PFSK-1 (cell line): ENCODE results near the gene SP6.
A peak's percentile ranks its signal among the peaks of the same experiment; 100 is the strongest.

Experiments
- FOXP2 ChIP-seq: optimal IDR thresholded peaks from 2 replicates; pipeline ENCODE3; 2011; ENCODE audit warnings: borderline replicate concordance, control low read depth, inconsistent platforms; ENCODE audit not compliant: insufficient read depth; ENCODE audit errors: extremely low read length, extremely low read depth
- POLR2AphosphoS5 ChIP-seq: IDR thresholded peaks from 2 replicates; pipeline ENCODE4 v1.6.1; 2012; ENCODE audit warnings: low read depth, mild to moderate bottlenecking, control low read depth, low read length, moderate library complexity
- SIN3A ChIP-seq: IDR thresholded peaks from 2 replicates; pipeline ENCODE4 v1.6.1; 2012; ENCODE audit warnings: mild to moderate bottlenecking, low read length, moderate library complexity, borderline replicate concordance; ENCODE audit not compliant: insufficient read depth
- TAF1 ChIP-seq: IDR thresholded peaks from 2 replicates; pipeline ENCODE4 v1.6.1; 2012; ENCODE audit warnings: low read length, control low read depth, borderline replicate concordance; ENCODE audit not compliant: insufficient read depth
- TF ChIP-seq, protein P1 (sequence below), 2 experiments: IDR thresholded peaks; 2 replicates each; pipeline versions ENCODE4 v1.6.1 to v1.8.0; 2011 to 2012; ENCODE audit warnings: low read depth in 2 of 2, low read length in 2 of 2, control low read depth in 1 of 2, inconsistent platforms in 1 of 2, mild to moderate bottlenecking in 1 of 2, moderate library complexity in 1 of 2; ENCODE audit not compliant: insufficient read depth in 1 of 2

DNA sequence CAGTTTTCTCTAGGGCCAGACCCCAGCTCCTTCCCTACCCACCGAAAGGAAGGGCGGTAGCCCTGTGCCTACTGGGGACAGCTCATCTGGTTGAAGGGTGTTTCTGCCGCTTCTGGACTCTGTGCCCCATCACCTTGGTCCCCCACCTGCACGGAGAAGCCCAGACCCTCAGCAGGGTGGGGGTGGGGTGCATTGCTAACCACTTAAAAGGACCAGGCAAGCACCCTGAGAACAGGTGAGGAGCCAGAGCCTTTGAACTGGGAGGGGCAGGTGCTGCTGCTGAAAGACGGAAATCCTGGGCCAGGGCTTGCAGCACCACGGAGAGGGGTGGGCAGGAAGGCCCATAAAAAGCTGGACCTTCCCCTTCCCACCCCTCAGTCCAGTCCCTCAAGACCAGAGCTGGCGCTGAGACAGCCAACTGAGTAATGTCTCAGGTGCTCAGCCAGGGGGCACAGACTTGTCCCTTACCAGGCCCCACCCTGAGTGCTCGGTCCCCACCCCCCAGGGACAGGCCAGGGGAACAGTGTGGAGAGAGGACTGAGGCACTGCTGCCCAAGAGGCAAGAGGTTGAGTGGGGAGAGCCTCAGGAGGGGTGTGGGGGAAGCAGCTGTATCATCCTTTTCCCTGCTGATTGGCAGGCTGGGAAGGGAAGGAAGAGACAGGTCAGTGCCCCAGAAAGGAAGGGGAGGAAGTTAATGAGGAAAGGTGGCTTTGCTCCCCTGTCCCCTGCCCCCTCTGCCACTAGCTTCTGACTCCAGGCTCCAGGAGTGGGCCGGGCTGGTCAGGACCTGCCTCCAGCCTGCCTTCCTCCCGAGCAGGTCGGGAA is 34.2 kb upstream of the SP6 start:
- TF ChIP-seq POLR2AphosphoS5 (no peak), TAF1 (no peak), SIN3A (no peak), FOXP2 (no peak)
- TF ChIP-seq, protein P1, sequence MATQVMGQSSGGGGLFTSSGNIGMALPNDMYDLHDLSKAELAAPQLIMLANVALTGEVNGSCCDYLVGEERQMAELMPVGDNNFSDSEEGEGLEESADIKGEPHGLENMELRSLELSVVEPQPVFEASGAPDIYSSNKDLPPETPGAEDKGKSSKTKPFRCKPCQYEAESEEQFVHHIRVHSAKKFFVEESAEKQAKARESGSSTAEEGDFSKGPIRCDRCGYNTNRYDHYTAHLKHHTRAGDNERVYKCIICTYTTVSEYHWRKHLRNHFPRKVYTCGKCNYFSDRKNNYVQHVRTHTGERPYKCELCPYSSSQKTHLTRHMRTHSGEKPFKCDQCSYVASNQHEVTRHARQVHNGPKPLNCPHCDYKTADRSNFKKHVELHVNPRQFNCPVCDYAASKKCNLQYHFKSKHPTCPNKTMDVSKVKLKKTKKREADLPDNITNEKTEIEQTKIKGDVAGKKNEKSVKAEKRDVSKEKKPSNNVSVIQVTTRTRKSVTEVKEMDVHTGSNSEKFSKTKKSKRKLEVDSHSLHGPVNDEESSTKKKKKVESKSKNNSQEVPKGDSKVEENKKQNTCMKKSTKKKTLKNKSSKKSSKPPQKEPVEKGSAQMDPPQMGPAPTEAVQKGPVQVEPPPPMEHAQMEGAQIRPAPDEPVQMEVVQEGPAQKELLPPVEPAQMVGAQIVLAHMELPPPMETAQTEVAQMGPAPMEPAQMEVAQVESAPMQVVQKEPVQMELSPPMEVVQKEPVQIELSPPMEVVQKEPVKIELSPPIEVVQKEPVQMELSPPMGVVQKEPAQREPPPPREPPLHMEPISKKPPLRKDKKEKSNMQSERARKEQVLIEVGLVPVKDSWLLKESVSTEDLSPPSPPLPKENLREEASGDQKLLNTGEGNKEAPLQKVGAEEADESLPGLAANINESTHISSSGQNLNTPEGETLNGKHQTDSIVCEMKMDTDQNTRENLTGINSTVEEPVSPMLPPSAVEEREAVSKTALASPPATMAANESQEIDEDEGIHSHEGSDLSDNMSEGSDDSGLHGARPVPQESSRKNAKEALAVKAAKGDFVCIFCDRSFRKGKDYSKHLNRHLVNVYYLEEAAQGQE (IDR thresholded peaks at IDR 0.05; ENCODE audit: insufficient read depth in 1 of 2, low read depth in 2 of 2, low read length in 2 of 2) = peak in 1 of 2 experiments; percentile 45; a peak in 1 of 4 replicates
